ENCODE data around the gene ARPIN.
A peak's percentile ranks its signal among the peaks of the same experiment; 100 is the strongest.
"Not testable (repeated sequence)": the region's sequence is repeated elsewhere in the genome, so short reads cannot be mapped to it uniquely, and the experiment has no call there.

The ARPIN gene

DNA sequence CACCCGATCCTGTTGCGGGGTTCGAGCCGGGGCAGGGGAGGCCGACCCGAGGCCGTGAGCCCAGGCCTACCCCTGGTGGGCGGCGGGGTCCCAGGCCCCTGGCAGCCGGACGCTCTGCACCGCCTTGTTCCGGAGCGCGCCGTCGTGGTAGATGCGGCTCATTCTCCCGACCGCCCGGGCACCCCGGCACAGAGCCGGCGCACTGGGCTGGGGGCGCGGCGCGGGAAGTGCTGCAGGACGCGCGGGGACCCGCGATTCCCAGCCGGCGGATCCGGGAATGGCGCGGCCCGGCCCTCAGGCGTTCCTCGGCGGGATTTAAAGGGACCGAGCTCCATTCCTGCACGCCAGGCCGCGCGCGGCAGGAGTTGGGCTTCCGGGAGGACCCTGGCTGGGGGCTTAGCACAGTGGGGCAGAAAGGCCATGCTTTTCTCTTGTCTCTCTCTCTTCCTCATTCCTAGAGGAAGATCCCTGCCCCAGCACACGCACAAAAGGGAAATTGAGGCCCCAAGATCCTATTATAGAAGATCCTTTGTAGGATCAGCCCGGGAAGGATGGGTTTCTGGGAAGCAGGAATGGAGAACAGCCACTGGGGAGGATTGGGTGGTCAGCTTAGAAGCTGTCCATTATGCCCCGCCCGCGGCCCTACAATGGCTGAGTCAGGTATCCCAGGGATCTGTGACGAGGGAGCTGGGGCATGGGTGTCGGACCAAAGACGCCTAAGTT is at the start of gene ARPIN:
ARPIN (minus strand) TSS at position 279 of the 723 bp plus-strand sequence; CDS start at position 162, 117 bp downstream.
- peak; percentile 9 for DNase-seq

DNA sequence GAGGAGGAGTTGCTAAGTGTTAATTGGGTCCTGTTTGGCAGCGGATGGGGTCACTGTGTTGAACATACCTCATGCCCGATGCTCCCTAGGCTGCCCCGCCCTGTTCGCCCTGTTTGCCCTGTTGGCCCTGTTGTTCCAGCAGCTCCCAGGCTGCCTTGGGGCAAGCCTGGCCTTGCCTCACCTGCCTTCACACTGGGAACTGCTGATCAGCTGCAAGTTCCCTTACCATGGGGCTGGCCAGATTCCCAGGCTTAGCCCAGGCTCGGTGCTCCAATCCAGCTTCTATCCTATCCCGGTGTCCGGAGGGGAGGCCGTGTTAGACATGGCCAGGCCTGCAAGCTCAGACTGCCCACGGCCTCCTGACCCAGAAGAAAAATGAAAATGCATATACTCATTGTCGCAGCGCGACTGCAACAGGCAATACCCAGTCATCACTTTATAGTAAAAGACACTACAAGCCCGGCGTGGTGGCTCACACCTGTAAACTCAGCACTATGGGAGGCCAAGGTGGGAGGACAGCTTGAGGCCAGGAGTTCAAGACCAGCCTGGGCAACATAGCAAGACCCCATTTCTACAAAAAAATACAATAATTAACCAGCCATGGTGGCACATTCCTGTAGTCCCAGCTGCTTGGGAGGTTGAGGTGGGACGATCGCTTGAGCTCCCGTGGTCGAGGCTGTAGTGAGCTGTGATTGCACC is 45.5 kb upstream of the ARPIN start:
- DNase-seq = no peak

DNA sequence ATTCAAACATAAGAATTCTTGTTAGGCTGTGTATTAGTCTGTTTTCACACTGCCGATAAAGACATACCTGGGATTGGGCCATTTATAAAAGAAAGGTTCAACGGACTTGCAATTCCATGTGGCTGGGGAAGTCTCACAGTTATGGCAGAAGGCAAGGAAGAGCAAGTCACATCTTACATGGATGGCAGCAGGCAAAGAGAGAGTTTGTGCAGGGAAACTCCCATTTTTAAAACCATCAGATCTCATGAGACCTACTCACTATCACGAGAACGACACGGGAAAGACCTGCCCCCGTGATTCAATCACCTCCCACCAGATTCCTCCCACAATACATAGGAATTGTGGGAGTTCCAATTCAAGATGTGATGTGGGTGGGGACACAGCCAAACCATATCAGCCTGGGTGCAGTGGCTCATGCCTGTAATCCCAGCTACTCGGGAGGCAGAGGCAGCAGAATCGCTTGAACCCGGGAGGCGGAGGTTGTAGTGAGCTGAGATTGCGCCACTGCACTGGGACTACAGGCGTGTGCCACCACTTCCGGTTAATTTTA is 42.8 kb upstream of the ARPIN start:
- not testable (repeated sequence) for DNase-seq

DNA sequence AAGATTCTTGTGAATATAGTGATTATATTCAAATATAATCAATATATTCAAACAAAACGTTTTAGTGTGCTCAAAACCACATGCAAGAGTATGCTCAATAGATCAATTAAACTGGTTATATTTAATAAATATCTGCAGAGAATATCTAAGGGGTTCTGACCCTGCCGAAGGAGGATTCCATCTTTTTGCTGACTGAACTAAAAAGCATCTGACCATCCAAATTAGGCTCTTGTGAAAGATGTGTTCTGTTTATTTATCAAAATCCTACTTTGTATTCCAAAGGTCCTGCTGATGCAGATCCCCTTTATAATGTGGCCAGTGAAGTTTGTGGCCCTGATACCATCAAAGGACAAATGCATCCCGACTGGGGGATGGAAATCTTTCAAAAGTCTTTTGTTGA is 41.8 kb upstream of the ARPIN start:
- DNase-seq = no peak

DNA sequence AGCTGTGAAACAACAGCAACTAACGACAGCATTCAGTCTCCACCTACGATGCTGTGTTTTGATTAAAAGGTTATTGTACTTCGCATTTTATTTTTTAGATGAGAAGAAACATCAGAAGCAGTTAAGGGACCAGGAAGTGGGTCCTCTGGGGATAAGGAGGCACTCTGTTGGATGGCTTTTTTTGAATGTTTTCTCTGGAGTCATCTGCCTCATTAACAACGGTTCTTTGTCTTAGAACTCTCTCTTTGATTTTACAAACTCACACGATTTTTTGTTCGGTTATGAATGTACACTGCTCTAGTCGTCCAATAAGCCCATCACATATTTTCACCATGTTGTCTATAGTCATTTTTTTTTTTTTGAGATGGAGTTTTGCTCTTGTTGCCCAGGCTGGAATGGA is 36.0 kb upstream of the ARPIN start:
- no peak for DNase-seq

DNA sequence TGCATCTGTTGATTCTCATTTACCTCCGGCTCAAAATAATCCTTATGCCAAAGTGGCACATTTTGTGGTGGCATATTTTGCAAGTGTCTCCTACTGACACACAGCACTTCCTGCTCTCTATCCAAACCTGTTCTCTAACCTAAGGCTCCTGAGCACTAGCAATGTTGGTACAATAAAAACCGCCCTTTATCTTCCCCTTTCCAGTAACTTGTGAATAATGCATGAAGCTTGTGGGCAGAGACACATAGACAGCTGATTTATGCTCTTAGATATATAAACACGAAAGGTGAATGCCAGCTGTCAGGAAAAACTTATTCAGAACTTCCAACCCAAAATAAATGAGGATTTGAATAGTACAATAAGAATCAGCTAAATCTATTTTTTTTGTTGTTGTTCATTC is 34.6 kb upstream of the ARPIN start:
- no peak for DNase-seq

DNA sequence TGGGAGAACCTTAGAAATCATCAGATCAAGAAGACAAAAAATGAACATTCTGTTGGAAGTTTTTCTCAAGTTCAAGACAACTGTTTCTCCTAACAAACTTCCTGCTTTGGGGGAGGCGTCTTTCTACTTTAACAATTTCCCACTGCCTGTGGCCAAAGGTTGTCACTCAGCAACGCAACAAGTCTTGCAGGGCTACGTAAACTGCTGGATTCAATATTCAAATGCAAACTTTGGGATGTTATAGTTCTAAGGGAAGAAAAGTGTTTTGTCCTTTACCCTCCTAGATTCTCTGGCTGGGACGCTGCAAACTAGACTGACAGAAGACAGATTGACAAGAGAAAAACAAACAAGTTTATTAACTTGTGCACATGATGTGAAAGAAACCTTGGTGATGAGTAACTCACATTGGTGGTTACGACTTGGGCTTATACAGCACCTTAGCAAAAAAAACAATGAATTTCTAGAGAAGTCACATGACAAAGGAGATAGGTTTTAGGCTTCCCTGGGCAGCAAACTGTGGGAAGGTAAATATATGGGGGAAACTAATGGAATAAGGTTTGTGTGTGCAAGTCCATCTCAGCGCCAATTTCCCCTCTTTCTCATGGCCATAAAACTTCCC is 34.0 kb upstream of the ARPIN start:
- DNase-seq = no peak

DNA sequence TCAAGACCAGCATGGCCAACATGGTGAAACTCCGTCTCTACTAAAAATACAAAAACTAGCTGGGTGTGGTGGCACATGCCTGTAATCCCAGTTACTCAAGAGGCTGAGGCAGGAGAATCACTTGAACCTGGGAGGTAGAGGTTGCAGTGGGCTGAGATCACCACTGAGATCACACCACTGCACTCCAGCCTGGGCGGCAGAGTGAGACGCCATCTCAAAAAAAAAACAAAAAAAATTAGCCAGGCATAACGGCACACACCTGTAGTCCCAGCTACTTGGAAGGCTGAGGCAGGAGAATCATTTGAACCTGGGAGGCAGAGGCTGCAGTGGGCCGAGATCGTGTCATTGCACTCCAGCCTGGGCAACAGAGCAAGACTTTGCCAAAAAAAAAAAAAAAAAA is 31.0 kb upstream of the ARPIN start:
- DNase-seq = not testable (repeated sequence)

DNA sequence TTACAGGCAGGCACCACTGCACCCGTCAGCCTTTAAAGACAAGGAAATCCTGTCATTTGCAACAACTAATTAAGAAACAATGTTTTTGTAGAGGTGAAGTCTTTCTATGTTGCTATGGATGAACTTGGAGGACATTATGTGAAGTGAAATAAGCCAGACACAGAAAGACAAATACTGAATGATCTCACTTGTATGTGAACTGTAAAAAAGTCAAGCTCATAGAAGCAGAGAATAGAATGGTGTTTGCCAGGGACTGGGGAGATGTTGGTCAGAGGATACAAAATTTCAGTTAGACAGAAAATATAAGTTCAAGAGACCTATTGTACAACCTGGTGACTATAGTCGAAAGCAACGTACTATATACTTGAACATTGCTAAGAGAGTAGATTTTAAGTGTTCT is 27.2 kb upstream of the ARPIN start:
- DNase-seq = no peak

DNA sequence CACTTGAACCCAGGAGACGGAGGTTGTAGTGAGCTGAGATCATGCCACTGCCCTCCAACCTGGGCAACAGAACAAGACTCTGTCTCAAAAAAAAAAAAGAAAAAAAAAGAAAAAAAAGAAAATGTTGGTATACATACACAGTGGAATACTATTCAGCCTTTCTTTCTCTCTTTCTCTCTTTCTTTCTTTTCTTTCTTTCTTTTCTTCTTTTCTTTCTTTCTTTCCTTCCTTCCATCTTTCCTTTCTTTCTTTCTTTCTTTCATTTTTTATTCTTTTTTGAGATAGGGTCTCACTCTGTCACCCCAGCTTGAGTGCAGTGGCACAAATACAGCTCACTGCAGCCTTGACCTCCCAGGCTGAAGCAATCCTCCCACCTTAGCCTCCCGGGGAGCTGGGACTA is 26.6 kb upstream of the ARPIN start:
- not testable (repeated sequence) for DNase-seq

DNA sequence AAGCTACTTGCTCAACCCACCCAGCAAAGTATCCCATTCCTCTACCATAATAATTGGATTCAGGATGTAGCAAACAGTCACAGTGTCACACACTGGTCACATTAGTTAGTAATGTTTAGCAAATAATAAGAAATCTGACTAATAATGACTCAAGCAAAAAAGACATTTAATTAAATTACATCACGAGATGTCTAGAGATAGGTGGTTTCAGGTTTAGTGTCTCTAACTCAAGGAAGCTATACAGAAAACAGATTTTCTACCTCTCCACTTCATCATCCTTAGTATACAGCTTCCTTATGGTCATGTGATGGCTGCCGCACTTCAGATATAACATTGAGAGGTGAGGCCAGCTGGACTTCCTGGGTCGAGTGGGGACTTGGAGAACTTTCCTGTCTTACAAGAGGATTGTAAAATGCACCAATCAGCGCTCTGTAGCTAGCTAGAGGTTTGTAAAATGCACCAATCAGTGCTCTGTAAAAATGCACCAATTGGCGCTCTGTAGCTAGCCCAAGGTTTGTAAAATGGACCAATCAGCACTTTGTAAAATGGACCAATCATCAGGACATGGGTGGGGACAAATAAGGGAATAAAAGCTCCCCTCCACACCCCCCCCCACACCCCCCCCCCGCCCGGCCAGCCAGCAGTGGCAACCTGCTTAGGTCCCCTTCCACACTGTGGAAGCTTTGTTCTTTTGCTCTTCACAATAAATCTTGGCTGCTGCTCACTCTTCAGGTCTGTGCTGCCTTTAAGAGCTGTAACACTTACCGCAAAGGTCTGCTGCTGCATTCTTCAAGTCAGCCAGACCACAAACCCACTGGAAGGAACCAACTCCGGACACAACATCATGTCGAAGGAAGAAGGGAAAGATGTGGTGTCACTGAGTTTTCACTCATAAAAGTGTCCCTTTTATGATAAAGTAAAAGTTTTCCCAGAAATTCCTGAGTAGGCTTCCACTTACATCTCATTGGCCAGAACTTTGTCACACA is 24.9 kb upstream of the ARPIN start:
- DNase-seq = no peak

DNA sequence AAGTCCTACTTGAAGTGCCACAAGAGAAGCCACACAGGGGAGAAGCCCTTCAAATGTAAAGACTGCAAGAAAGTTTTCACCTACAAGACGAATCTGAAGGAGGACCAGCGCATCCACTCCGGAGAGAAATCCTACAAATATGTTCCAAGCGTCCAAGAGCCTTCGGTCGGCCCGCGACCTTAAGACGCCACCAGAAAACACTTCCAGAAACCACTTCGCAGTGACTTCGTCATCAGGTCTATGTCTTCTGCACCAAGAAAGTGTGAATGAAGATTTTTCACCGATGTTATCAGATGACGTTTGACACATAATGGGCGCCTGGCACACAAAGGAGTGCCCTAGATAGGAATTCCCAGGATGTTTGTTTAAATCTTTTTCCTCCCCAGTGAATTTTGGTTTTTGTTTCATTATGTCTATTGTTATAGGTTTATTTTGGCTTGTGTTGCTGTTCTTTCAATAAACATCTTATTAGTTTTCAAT is 24.1 kb upstream of the ARPIN start:
- DNase-seq = no peak

DNA sequence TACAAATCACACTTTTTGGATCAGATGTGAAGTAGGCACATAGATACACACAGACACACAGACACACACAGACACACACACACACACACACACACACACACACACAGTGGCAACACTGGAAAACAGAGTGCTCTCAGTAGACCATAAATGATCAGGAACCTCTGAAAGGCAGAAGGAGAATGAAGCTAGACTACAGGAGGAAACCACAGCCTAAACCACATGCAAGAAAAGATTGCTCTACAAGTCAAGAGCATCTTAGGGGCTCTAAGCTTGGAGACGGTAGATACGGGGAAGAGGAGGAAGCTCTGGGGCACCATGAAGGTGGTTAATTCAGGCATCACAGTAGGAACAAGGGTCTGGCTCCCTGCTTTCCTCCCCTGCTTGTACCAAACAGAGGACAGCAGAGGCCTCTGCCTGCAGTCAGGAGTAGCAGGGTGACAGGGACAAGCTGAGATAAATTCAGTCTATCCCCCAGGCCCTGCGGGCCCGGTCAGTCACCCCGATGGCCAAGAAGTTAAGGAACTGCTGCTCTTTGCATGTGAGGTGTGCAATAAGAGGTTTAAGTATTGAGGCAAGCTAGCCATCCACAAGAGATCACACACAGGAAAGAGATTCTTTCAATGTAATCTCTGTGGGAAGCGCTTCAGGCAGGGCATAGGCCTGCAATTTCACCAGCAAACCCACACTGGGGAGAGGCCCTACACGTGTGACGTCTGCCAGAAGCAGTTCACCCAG is 23.5 kb upstream of the ARPIN start:
- no peak for DNase-seq

DNA sequence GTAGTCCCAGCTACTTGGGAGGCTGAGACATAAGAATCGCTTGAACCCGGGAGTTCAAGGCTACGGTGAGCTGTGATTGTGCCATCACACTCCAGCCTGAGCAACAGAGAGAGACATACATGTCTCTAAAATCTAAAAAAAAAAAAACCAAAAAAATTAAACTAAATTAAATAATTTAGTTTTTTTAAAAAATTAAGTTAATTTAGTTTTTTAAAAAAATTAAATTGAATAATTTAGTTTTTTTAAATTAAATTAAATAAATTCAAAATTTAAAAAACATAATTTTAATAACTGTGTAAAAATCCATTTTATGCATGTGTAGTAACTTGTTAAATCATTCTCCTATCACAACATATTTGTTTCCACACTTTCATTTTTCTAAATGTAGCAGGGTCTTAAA is 20.1 kb upstream of the ARPIN start:
- DNase-seq = no peak

DNA sequence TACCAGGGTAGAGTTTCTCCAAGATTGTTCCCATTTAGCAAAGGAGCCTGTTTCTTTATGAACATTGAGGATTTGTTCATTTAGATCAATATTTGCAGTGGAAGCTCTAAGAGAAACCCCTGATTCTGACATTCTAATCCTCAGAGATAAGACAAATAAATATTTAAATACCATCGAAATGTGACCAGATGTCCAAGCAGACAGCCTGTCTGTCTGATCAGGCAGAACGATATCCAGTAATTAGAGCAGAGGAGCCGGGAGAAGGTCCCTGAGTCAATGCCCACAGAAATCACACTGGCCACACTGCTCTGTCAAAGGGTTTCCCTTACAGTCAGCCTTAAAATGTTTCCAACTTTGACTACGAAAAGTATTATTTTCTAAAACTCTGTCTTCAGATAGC is 15.7 kb upstream of the ARPIN start:
- DNase-seq = no peak

DNA sequence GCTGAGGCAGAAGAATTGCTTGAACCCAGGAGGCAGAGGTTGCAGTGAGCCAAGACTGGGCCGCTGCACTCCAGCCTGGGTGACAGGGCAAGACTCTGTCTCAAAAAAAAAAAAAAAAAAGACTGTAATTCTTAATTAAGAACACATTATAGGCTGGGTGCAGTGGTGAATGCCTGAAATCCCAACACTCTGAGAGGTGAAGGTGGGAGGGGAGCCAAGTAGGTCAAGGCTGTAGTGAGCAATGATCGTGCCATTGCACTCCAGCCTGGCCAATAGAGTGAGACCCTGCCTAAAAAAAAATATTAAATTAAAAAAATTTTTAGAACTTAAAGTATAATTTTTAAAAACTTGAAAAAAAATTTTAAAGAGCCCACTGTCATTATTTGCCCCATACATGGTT is 13.4 kb upstream of the ARPIN start:
- DNase-seq = no peak

DNA sequence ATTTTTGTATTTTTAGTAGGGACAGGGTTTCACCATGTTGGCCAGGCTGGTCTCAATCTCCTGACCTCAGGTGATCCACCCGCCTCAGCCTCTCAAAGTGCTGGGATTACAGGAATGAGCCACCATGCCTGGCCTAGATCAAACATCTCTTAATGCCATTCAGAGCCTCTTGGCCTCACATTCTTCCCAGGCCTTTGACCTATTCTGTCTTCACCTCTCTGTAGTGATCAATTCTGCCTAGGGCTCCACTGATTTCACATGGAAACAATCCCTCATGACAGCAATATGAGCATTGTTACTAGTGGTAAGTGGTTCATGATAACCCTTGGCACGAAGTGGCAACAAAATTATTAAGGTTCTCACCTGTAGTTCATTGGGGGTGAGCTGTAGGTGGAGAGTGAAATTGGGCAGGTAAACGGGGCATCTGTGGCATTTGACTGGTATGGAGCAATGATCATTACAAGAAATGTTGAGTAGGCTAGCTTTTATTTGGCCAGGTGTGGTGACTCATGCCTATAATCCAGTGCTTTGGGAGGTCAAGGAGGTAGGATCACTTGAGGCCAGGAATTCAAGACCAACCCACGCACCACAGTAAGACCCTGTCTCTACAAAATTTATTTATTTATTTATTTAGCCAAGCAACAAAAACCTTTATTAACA is 4.8 kb upstream of the ARPIN start:
- DNase-seq = no peak

DNA sequence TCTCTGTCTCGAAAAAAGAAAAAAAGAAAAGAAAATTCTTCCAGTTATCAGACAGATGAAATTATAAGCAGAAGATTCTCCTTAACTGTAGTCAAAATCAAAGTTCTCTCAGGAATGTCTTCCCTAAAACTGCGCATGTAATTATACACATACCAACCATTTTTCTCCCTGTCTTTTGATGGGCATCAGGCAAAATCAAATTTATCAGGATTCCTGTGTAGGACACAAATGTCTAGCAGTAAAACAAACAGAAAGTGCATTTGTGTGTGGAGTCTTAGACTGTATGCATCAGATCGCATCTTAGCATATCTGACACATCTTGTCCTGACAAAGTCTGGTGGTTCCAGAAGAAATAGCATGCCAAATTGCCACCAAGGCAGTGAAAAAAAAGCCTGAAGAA is 3.9 kb upstream of the ARPIN start:
- DNase-seq = no peak

DNA sequence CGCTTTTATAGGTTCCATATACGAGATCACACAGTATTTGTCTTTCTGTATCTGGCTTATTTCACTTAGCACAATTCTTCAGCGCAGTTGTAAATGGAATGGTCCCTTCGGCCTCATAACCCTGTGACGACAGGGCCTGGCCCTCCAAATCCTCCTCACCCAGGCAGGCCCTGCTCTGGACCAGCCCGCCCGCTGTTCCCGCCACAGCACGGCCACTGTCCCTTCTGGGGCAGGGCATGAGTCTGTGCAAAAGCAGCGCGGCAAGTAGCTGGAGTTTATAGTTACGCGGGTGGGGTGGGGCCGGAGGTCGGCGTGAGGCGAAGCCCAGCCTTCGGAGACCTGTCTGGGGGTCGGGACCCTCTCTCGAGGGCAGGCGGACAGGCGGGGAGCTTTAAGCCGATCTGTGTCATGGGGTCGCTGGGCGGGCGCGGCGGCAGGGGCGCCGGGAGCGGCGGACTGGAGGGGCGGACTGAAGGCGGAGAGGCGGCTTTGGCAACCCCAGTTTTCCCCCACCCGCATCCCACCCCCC is 543 bp downstream of the ARPIN start:
- no peak for DNase-seq

DNA sequence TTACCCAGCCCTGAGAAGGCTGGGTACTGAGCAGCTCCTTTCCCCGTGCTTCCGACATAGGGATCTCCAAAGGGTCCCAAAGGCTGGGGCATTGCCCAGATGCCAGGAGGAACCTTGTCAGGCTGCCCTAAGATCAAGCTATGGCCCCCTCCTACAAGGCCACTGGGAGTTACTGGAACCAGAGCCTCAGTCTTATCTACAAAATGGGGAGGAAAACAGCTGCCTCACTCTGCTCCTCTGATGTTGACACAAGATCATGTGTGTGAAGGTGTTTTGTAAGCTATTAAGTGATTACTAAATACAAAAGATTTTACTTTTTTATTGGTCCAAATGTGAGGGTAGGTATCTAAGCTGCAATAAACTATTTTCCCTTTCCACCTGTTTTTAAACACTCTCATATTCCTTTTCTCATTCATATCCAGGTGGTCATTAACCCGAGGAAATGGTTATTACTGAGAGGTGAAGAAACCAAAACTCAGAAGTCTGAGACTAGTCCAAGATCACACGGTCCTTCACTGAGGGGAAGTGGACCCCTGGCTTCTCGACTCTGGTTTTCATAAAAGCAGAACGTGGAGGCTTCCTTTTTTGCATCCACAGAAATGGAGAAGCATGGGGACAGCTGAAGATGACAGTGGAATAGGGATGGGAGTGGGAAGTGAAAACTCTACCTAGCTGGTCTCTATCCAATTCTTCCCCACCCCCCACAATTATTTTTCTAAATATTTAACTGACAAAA is 1.7 kb downstream of the ARPIN start:
- no peak for DNase-seq
